GM10847 (cell line): ENCODE results near the gene RAB33B.

Experiments used
- POLR2A ChIP-seq: IDR thresholded peaks from 2 replicates; pipeline ENCODE4 v1.6.1; 2011; ENCODE audit not compliant: insufficient read length; ENCODE audit errors: extremely low read depth

RAB33B gene

GRCh38 chr4:139454111-139455045 lies at the start of gene RAB33B:
Gene RAB33B, plus strand, starts transcription at chr4:139454121. Its CDS starts 75 bp downstream, at chr4:139454196.
- no peak for TF ChIP-seq POLR2A

- TF ChIP-seq POLR2A, result no peak
Measured at GRCh38 chr4:139410312-139410711, 43.6 kb upstream of the RAB33B start.

GRCh38 chr4:139416073-139416673 lies 37.7 kb upstream of the RAB33B start:
- no peak for TF ChIP-seq POLR2A

- no peak for TF ChIP-seq POLR2A
Measured at GRCh38 chr4:139419388-139419914, 34.5 kb upstream of the RAB33B start.

GRCh38 chr4:139420652-139421051 lies 33.3 kb upstream of the RAB33B start:
- no peak for TF ChIP-seq POLR2A

- TF ChIP-seq POLR2A, result no peak
Measured at GRCh38 chr4:139436122-139436521, 17.8 kb upstream of the RAB33B start.

GRCh38 chr4:139438141-139438540 lies 15.8 kb upstream of the RAB33B start:
- TF ChIP-seq POLR2A, result no peak

- no peak for TF ChIP-seq POLR2A
Measured at GRCh38 chr4:139441029-139441428, 12.9 kb upstream of the RAB33B start.

GRCh38 chr4:139443661-139444060 lies 10.3 kb upstream of the RAB33B start:
- TF ChIP-seq POLR2A, result no peak

GRCh38 chr4:139450586-139450985 lies 3.3 kb upstream of the RAB33B start:
- TF ChIP-seq POLR2A, result no peak

- no peak for TF ChIP-seq POLR2A
Measured at GRCh38 chr4:139451997-139452396, 1.9 kb upstream of the RAB33B start.

- TF ChIP-seq POLR2A, result no peak
Measured at GRCh38 chr4:139453041-139453370, 915 bp upstream of the RAB33B start.

- TF ChIP-seq POLR2A, result peak; percentile 86
Measured at GRCh38 chr4:139453371-139454110, 380 bp upstream of the RAB33B start.

GRCh38 chr4:139455126-139455538 lies 1.2 kb downstream of the RAB33B start:
- no peak for TF ChIP-seq POLR2A

- no peak for TF ChIP-seq POLR2A
Measured at GRCh38 chr4:139457318-139457717, 3.4 kb downstream of the RAB33B start.
